Measurements from ENCODE around the gene DNAJC30.

DNAJC30 gene

GRCh38 chr7:73646785-73647724 is 36.2 kb downstream of the DNAJC30 start:
- DNase-seq = no peak

GRCh38 chr7:73645643-73646174 is 37.5 kb downstream of the DNAJC30 start:
- no peak for DNase-seq

- DNase-seq = no peak
These were observed 38.5 kb downstream of the DNAJC30 start for GRCh38 chr7:73644688-73645286.

- no peak for DNase-seq
These were observed 40.4 kb downstream of the DNAJC30 start for GRCh38 chr7:73642834-73643233.

GRCh38 chr7:73638911-73639310 is 44.3 kb downstream of the DNAJC30 start:
- no peak for DNase-seq

GRCh38 chr7:73635428-73636200 is 47.6 kb downstream of the DNAJC30 start:
- no peak for DNase-seq

GRCh38 chr7:73633844-73634243 is 49.4 kb downstream of the DNAJC30 start:
- no peak for DNase-seq

GRCh38 chr7:73633323-73633722 is 49.9 kb downstream of the DNAJC30 start:
- DNase-seq = no peak

GRCh38 chr7:73631558-73631957 is 51.7 kb downstream of the DNAJC30 start:
- DNase-seq = no peak
